Transverse colon (tissue), 4 donors: ENCODE data around the gene AFG3L2.

Experiments used
- CTCF ChIP-seq, 5 experiments: fragments of 200-600 bp in 3 of 5; fragments of 450-650 bp in 2 of 5; sonication (generic) in 3 of 5; IDR thresholded peaks; 1 replicate in 2 of 5; 2 replicates in 3 of 5; pipeline ENCODE4 v1.5.1; 2016 to 2017; ENCODE audit warnings: antibody characterized with exemption in 5 of 5, inconsistent platforms in 3 of 5, mild to moderate bottlenecking in 2 of 5, moderate library complexity in 1 of 5
- EP300 ChIP-seq: sonication (generic); formaldehyde crosslinking; IDR thresholded peaks from one replicate; pipeline ENCODE4 v1.6.1; 2017; ENCODE audit warnings: antibody characterized with exemption, low read depth
- POLR2A ChIP-seq: fragments of 450-650 bp; IDR thresholded peaks from one replicate; pipeline ENCODE4 v1.6.1; 2016; ENCODE audit warnings: antibody characterized with exemption, mild to moderate bottlenecking, moderate library complexity
- POLR2AphosphoS5 ChIP-seq, 3 donors: sonication (generic); formaldehyde crosslinking; IDR thresholded peaks; one replicate each; pipeline ENCODE4 v1.6.1; 2016; ENCODE audit warnings: antibody characterized with exemption in 3 of 3

GRCh38 chr18:12318857-12319256, 58.2 kb downstream of the AFG3L2 start:
- TF ChIP-seq CTCF (IDR thresholded peaks at IDR 0.05): no peak
- TF ChIP-seq EP300: no peak
- TF ChIP-seq POLR2A: no peak
- TF ChIP-seq POLR2AphosphoS5 (IDR thresholded peaks at IDR 0.05): no peak
